ENCODE data around the gene ETFB.
A peak's percentile ranks its signal among the peaks of the same experiment; 100 is the strongest.

The ETFB gene

GRCh38 chr19:51372649-51373504 lies 6.7 kb upstream of the ETFB start, which contains the start of gene NKG7:
TSS of gene NKG7 (minus strand) at chr19:51372654. CDS start at chr19:51372535, 119 bp downstream.
- no peak for DNase-seq

- DNase-seq: no peak
Observed at GRCh38 chr19:51372021-51372648, 5.9 kb upstream of the ETFB start.

GRCh38 chr19:51371186-51371690 lies 5.0 kb upstream of the ETFB start:
- DNase-seq: no peak

- DNase-seq: no peak
Observed at GRCh38 chr19:51370230-51370629, 4.0 kb upstream of the ETFB start.

- DNase-seq: no peak
Observed at GRCh38 chr19:51368366-51369282, 2.4 kb upstream of the ETFB start, which contains the start of gene CLDND2. TSS of gene CLDND2 (minus strand) at chr19:51369003. CDS start at chr19:51368577, 426 bp downstream.

GRCh38 chr19:51367565-51368365 lies 1.6 kb upstream of the ETFB start:
- DNase-seq: peak; percentile 98

- DNase-seq: no peak
Observed at GRCh38 chr19:51367255-51367564, 1.0 kb upstream of the ETFB start.

GRCh38 chr19:51366389-51367254 lies 434 bp upstream of the ETFB start:
- DNase-seq: peak; percentile 88

GRCh38 chr19:51365211-51365964 lies 800 bp downstream of the ETFB start:
- no peak for DNase-seq

GRCh38 chr19:51364200-51365106 lies 1.7 kb downstream of the ETFB start:
- no peak for DNase-seq

- DNase-seq: no peak
Observed at GRCh38 chr19:51361239-51361638, 4.9 kb downstream of the ETFB start.

GRCh38 chr19:51359294-51359693 lies 6.9 kb downstream of the ETFB start:
- no peak for DNase-seq

GRCh38 chr19:51357952-51358351 lies 8.2 kb downstream of the ETFB start:
- no peak for DNase-seq

GRCh38 chr19:51356159-51356801 lies 9.9 kb downstream of the ETFB start:
- DNase-seq: no peak

- DNase-seq: no peak
Observed at GRCh38 chr19:51354742-51355148, 11.4 kb downstream of the ETFB start.

- no peak for DNase-seq
Observed at GRCh38 chr19:51354103-51354741, 12.0 kb downstream of the ETFB start.

GRCh38 chr19:51352783-51353360 lies 13.3 kb downstream of the ETFB start:
- no peak for DNase-seq
